DOHH2 (cell line): Measurements from ENCODE around the gene IMPDH1.

Source experiments
- H3F3A ChIP-seq: fragments of 200-600 bp; sonication (generic), shearing (Covaris generic); 2 replicates; pipeline ENCODE4 v1.6.0; 2016; ENCODE audit warnings: antibody characterized with exemption, mild to moderate bottlenecking; ENCODE audit not compliant: control insufficient read depth, insufficient read depth
- H3K27ac ChIP-seq: fragments of 200-600 bp; sonication (generic); 2 replicates; pipeline ENCODE4 v1.5.1; 2014; ENCODE audit warnings: low read depth, mild to moderate bottlenecking, low read length, moderate library complexity
- H3K27me3 ChIP-seq: fragments of 200-600 bp; sonication (generic); 2 replicates; pipeline ENCODE4 v1.6.1; 2014; ENCODE audit warnings: mild to moderate bottlenecking, low read length, mixed read lengths; ENCODE audit not compliant: control insufficient read depth
- H3K36me3 ChIP-seq: fragments of 200-600 bp; sonication (generic); 2 replicates; pipeline ENCODE4 v1.6.1; 2014; ENCODE audit warnings: mild to moderate bottlenecking, low read length, moderate library complexity, mixed read lengths; ENCODE audit not compliant: control insufficient read depth
- H3K4me1 ChIP-seq: fragments of 200-600 bp; sonication (generic); 2 replicates; pipeline ENCODE4 v1.6.1; 2014; ENCODE audit warnings: mild to moderate bottlenecking, low read length, mixed read lengths; ENCODE audit not compliant: control insufficient read depth
- H3K4me2 ChIP-seq: fragments of 200-600 bp; sonication (generic); 2 replicates; pipeline ENCODE4 v1.6.0; 2014; ENCODE audit warnings: mild to moderate bottlenecking, low read length, moderate library complexity
- H3K4me3 ChIP-seq: fragments of 200-600 bp; sonication (generic); 2 replicates; pipeline ENCODE4 v1.5.1; 2014; ENCODE audit warnings: mild to moderate bottlenecking, low read length, mixed read lengths
- H3K79me2 ChIP-seq: fragments of 200-600 bp; sonication (generic); 2 replicates; pipeline ENCODE4 v1.6.1; 2014; ENCODE audit warnings: mild to moderate bottlenecking, low read length, mixed read lengths; ENCODE audit not compliant: control insufficient read depth
- H3K9me2 ChIP-seq: fragments of 200-600 bp; sonication (generic); replicated peaks from 2 replicates; pipeline ENCODE4 v1.6.1; 2014; ENCODE audit warnings: mild to moderate bottlenecking, low read length, mixed read lengths; ENCODE audit not compliant: control insufficient read depth
- H3K9me3 ChIP-seq: fragments of 200-600 bp; sonication (generic); 2 replicates; pipeline ENCODE4 v1.6.1; 2014; ENCODE audit warnings: antibody characterized with exemption, low read length, mixed read lengths; ENCODE audit not compliant: control insufficient read depth, insufficient read depth
- H4K20me1 ChIP-seq: fragments of 200-600 bp; sonication (generic); 2 replicates; pipeline ENCODE4 v1.6.0; 2014; ENCODE audit warnings: low read depth, mild to moderate bottlenecking, antibody characterized with exemption, low read length, moderate library complexity; ENCODE audit not compliant: control insufficient read depth, insufficient read depth
- CTCF ChIP-seq: fragments of 200-600 bp; sonication (generic); IDR thresholded peaks from one replicate; pipeline ENCODE4 v1.5.1; 2014; ENCODE audit warnings: antibody characterized with exemption, mild to moderate bottlenecking, low read depth, low read length; ENCODE audit not compliant: poor library complexity, severe bottlenecking
- EZH2phosphoT487 ChIP-seq: fragments of 200-600 bp; sonication (generic); IDR thresholded peaks from 2 replicates; pipeline ENCODE4 v1.6.1; 2017; ENCODE audit warnings: borderline replicate concordance, mild to moderate bottlenecking, antibody characterized with exemption, low read length, moderate library complexity, mixed read lengths

Gene IMPDH1

GRCh38 chr7:128425850-128426249, 16.1 kb upstream of the IMPDH1 start:
- Histone ChIP-seq H3K9me3 (no peaks in the 10 kb centered on the region), H3F3A (no peaks in the 10 kb centered on the region), H3K9me2 (no peaks in the 10 kb centered on the region), H3K79me2 (no peaks in the 10 kb centered on the region), H3K4me2 (no peak overlapping the region), H3K4me1 (peaks cover 3% of the 10 kb centered on the region; the same call in 1 of the 2 replicates), H3K27ac (no peak overlapping the region), H4K20me1 (no peaks in the 10 kb centered on the region), H3K4me3 (no peak overlapping the region), H3K27me3 (peaks cover 15% of the 10 kb centered on the region), H3K36me3 (no peaks in the 10 kb centered on the region)
- no peak for TF ChIP-seq EZH2phosphoT487
- TF ChIP-seq CTCF, result peak; percentile 99

- H3K79me2 ChIP-seq, result no peaks in the 10 kb centered on the region
- peaks cover 15% of the 10 kb centered on the region for H3K27me3 ChIP-seq
- H3K4me1 ChIP-seq, result peaks cover 3% of the 10 kb centered on the region; the same call in 1 of the 2 replicates
- no peaks in the 10 kb centered on the region for H3K9me3 ChIP-seq
- H3K27ac ChIP-seq, result no peak overlapping the region
- no peaks in the 10 kb centered on the region for H3F3A ChIP-seq
- TF ChIP-seq EZH2phosphoT487, result no peak
- no peak for TF ChIP-seq CTCF
- H3K4me3 ChIP-seq, result no peak overlapping the region
- H3K4me2 ChIP-seq, result no peak overlapping the region
- H3K36me3 ChIP-seq, result no peaks in the 10 kb centered on the region
- H4K20me1 ChIP-seq, result no peaks in the 10 kb centered on the region
- no peaks in the 10 kb centered on the region for H3K9me2 ChIP-seq
Observed at GRCh38 chr7:128424686-128425275, 15.0 kb upstream of the IMPDH1 start.

GRCh38 chr7:128422842-128423241, 13.1 kb upstream of the IMPDH1 start:
- Histone ChIP-seq H3K4me3 (no peak overlapping the region), H3K27me3 (peaks cover 9% of the 10 kb centered on the region; the same call in 1 of the 2 replicates), H3K4me2 (no peak overlapping the region), H3K9me2 (no peaks in the 10 kb centered on the region), H3K9me3 (no peaks in the 10 kb centered on the region), H3K4me1 (peaks cover 3% of the 10 kb centered on the region; the same call in 1 of the 2 replicates), H3K36me3 (no peaks in the 10 kb centered on the region), H3K27ac (no peak overlapping the region), H3F3A (no peaks in the 10 kb centered on the region), H3K79me2 (no peaks in the 10 kb centered on the region), H4K20me1 (no peaks in the 10 kb centered on the region)
- TF ChIP-seq CTCF, result no peak
- no peak for TF ChIP-seq EZH2phosphoT487
